HG03060 (cell line): ENCODE results near the gene SEMA4D.
A peak's percentile ranks its signal among the peaks of the same experiment; 100 is the strongest.

Experiments
- ATAC-seq: cut with Tn5 transposase; IDR thresholded peaks from one replicate; pipeline ENCODE4 v1.9.1; 2021; ENCODE audit warnings: low read depth, moderate number of reproducible peaks; ENCODE audit not compliant: unreplicated experiment

Gene SEMA4D

DNA sequence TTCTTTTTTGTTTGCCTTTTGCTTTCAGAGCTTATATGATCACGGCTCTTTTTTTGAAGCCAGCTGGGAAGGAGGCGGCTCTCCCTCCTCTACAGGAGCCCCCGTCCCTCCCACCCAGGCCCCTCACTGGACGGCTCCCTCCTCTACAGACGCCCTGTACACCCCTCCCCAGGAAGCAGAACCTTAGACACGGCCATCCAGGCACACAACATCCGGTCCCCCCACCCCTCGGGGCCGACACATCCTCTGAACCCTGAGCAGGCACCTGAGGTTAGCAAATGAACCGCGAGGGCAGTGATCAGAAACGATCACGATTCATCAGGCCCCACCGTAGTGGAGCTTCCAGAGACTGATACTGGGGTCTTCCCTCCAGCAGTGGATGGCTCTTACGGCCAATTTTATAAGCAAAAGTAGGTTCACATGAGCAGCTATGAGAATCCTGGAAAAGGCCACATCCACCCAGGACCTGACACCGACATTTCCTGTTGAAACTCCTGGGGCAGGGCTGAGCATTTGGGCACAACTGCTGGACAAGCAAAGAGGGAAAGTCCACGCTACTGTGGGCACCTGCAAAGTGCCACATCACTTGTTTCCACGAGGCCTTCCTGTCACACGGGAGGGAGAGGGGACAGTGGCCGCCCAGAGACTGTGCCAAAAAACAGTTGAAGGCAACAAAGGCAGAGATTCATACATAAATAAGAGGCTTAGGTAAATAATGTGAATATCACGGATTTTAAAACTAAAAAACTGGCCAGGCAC is 78.9 kb downstream of the SEMA4D start:
- ATAC-seq: no peak

DNA sequence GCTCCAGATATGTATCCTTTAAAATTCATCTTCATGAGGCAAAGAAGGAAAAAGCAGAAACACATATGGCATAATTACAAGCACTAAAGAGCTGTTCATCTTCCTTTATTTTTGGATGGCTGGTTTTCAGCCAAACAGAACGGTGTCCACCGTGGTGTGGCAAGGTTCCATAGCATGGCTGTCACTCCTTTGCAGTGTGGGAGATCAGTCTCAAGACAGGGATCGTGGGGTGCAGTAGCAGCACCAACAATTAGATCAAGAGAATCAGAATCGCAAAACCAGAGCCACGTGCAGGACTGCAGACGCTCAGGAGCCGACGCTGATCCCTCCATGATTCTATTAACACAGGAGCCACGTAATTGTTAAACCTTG is 79.5 kb downstream of the SEMA4D start:
- no peak for ATAC-seq

DNA sequence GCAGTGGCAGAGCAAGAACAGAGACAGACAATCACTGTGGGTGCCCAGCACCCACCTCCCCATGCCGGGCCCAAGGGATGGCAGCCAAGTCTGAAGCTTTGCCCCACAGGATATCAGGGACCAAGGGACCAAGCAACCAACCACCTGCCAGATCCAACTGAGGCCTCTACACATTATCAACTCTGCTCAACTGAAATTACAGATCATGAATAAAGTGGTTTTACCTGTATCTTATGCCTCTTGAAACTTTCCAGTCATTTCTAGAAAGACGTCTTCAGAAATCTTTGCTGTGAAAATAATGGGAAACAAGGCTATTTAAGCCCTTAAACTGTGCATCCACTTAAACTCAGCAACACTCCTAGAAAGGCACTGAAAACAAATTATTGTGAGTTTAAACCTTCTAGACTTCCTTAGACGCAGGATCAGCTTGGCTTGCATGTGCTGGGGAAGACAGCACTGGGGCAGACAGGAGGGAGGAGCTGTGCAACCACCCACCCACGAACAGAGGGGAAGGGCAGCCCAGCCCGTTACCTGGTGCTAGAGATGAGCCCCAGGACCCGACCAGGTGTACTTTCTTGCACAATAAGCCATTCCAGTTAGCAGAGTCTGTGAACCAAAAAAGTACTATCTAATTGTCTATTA is 80.0 kb downstream of the SEMA4D start:
- ATAC-seq: no peak

DNA sequence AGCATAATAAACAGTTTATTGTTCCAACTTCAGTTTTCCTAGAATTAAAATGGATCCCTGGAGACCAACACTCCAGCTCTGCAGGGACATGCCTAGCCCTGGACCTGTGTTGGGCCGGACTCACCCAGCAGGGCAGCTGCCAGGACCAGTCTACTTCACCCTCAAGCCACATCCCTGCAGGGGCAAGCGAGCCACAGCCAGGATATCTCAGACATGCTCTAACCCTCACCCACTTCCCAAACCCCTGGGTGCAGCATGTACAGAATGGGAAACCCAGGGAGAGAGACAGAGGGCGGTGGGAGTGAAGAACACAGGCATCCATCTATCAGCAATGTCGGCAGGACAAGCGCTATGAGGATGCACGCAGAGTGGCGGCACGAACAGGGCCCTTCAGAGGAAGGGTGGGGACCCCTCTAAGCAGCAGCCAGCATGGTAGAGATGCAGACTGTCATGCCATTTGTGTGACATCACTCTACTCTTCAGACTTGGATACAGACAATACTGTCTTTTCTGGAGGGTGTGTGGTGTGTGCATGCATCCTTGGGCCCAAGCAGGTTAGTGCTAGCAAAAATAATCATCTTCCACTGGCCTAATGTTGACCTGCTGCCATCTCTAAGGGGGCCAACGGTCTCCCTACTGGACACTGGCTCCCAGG is 83.1 kb downstream of the SEMA4D start:
- no peak for ATAC-seq

DNA sequence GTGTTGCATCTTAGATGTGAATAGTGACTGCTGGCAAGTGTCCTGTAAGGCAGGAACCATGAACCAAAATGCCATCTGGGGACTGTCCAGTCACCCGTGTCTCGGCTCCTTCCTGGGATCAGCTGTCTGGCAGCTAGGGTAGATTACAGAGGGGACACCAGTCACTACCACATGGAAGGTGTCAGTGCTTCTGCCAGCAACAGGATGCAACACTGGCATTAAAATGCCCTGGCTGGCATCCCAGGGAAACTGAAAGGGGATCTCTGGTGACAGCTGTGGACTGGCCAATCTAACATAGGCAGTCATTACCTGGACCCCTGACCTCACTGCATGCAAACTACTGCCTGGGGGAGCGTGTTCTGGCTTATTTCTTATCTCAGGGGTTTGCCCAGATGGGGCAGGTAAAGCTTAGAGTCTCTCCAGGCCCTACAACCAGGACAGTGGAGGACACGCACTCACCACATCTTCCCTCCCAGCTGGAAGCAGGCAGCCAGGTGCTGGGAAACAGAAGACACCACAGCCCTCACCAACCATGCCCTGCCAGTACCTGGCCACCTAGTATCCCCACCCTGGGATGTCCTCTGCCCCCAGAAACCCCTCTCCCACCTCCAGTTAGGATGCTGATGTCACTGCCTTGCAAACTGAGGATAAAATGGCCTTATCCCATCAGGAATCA is 83.8 kb downstream of the SEMA4D start:
- ATAC-seq: no peak

DNA sequence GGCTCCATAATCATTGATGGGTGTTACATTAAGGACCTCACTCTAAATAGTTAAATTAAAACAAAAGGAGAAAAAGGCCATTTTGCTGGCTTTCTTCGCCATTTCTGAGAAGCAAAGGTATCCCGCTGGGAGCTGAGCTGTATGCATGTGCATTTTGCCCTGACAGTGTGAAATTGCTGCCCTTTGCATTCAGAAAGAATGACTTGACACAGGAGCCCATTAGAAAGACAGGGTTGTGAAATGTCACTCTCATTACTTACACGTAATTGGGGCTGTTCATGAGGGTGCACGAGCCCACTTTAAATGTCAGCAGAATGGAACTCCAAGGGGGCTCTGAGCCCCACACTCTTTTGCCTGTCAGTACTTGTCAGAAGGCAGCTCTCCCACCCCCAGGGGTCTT is 85.0 kb downstream of the SEMA4D start:
- ATAC-seq: no peak

DNA sequence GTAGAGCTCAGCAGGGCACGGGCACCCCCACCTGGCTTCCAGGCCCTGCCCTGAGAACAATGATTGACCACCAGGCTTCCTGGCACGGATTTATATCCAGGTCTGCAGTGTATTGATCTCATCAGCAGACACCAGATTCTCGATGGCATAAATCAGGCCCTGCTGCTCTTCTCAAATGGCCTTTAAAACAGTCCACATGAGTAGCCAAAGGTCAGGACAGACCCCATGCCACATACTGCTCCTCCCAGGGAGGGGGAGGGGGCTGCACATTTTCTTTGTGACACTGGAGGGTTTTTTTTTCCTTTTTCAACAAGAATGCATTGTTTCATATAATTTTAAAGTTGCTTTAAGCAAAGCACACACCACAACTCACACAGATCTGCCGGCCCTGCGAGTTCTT is 85.4 kb downstream of the SEMA4D start:
- ATAC-seq: no peak

DNA sequence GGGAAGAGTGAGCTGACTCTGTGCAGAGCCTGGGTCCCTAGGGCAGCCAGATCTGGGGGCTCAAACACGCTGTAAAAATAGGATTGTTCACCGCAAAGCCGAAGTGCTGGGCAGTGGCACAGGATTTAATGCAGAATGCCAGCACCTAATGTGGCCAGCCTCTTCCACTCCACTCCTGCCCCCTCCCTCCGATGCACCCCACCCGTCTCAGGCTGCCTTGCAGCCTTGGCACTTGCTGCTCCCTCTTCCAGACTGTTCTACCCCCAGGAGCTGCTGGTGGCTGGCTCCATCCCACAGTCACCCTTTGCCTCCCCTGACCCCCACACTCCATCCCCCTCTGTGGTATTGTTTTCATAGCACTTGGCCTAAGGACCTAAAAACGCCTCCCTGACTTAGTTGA is 86.2 kb downstream of the SEMA4D start:
- no peak for ATAC-seq

DNA sequence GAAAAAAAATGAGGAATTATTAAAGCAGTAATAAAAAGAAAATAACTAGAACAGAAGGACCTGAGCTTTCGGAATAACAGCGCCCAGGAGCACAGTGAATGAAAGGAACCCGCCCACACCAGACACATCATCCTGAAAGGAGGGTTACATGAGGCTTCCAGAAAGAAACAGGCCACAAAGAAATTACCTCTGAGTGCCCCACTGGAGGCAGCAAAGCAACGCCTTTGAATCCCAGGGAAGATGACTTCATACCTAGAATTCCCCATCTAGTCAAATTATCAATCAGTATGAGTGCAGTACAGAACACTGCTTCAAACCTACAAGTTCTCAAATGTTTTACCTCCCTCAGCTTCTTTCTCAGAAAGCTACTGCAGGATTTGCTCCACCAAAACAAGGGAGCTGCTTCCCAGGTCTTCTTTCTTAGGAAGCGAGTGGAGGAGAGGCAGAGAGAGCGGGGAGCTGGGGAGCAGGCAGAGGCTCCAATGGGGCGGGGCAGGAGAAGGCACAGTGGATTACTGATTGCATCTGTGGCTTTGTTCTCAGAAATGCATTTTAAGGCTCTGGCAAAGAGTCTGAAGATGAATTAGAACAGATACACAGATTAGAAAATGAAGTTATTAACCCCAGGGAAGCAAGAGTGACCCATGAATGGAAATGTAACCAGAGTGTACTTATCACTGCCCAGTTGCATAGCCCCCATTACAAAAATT is 87.1 kb downstream of the SEMA4D start:
- peak; percentile 31 for ATAC-seq

DNA sequence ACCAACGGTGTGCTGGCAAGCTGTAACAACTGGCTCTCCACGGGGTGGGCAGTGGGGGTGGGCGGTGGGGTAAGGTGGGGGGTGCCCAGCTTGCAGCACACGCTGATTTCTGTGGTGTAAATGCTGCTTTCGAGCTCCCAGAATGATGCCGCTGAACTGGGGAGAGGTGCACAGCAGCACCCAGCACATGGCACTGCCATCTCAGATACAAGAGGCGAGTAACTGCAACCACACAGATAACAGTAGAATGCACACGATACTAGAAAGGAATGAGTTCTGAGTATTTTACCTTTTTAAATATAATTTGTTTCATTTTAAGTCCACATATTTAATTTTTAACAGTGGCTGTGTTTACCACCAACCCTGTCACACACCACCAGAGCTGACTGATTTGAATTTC is 87.9 kb downstream of the SEMA4D start:
- ATAC-seq: no peak

DNA sequence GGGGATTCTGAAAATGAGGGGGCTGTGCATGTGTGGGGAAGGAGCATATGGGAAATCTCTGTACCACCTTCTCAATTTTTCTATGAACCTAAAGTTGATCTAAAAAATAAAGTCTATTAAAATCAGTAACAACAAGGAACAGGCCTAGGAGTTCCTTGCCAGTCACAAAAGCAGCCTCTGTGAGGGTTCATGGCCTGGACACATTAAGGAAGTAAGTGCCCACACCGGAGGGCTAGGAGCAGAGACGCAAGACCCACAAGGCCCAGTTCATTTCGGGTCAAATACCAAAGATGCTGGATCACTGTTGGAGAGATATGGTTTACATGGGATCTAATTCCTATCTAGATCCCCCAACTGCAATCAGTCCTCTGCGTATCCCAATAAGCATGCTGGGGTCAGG is 88.4 kb downstream of the SEMA4D start:
- ATAC-seq: no peak

DNA sequence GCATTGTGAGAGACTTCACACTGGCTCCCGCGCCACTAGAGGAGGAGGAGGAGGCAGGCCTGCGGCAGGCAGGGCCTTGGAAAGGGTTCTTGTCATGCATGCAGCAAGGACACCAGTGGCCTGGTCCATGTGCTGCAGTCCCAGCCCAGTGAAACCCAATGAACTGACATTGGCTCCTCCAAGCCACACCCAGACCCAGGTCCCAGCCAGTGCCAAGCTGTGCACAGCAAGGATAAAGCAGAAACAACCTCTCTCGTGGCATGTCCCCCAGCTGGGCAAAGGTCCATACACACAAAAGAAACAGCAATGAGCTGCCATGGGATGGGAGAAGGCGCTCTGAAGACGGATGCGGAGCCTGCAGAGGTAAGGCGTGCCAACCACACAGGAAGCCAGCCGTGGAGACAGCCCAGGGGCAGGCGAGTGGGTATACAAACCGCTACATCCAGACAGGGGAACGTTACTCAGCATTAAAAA is 89.2 kb downstream of the SEMA4D start:
- ATAC-seq: no peak

DNA sequence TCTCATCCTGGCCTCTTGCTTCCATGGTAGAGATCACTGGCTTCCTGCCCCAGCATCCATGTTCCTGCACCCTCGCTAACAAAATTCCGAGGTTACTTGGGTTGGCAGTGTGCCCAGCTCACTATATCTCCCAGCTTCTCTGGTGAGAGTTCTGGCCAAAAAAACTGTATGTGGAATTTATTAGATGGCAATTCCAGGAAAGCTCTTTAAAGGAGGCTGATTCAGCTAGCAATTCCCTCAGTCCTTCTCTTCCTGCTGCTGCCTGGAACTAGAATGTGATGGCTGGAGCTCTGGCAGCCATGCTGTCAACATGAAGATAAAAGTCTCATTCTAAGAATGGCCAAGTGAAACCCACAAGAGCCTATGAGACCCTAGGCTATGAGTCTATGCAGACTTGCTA is 90.8 kb downstream of the SEMA4D start:
- ATAC-seq: no peak

DNA sequence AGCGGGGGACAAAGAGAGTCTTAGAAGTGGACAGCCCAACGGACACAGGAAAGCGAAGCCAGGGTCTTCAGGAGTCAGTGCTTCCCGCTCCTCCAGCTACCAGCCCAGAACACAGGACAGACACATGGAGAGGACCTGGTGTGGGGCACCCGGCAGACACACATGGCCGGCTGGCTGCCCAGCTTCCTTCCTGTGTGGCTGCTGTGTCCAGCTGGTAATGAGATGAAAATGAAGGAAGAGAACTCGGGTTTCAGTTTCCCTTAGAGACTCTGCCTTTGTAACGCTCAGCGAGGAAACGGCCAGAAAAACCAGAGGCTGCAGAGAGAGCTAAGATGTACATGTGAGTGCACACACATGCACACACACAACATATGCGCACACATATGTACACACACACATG is 92.1 kb downstream of the SEMA4D start:
- no peak for ATAC-seq

DNA sequence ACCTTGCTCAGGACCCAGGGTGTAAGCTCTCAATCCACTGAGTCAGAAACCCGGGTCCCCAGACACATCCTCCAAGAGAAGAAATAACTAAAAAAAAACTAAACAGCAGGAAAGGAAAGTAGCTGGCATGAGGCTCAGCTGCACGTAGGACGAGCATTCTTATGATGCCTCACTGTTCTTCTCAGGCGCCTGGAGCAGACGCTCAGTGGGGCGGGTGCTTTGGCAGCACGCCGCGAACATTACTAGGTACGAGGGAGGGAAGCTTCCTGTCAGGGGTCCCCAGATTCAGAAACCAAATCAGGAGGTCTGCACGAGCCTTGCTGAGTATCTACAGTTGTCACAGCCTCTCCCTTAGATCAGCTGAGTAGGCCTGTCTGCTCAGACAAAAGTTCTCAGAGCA is 93.8 kb downstream of the SEMA4D start:
- no peak for ATAC-seq

DNA sequence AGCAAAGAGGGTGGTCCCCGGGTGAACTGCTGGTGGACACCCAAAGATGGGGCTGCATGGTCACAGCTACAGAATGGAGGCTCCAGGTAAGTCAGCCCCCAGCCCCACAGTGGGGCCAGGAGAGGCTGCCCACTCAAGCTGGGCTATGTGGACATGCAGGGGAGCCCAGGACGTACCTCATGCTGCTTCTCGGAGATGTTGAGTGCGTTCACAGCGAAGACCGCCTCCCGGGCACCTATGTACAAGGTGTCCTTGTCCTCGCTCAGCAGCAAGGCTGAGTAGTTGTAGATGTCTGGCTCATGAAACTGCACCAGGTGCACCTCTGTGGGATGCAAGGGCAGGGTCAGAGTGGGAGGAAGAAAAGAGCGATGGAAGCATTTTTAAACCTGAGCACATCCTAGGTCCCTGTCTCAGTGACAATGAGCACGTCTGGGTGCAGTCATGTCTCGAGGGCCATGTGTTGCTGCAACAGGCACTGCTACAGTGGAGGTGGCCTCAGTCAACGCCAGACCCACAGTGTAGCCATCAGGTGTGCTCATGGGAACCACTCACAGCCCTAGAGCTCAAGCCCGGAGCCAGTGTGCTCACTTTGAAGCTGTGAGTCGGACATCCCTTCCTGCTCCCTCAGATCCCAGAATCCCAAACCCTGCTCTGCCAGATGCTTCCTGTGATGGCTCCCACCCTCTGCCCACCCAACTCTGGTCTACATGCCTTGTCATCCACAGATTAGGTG is 95.1 kb downstream of the SEMA4D start:
- no peak for ATAC-seq

DNA sequence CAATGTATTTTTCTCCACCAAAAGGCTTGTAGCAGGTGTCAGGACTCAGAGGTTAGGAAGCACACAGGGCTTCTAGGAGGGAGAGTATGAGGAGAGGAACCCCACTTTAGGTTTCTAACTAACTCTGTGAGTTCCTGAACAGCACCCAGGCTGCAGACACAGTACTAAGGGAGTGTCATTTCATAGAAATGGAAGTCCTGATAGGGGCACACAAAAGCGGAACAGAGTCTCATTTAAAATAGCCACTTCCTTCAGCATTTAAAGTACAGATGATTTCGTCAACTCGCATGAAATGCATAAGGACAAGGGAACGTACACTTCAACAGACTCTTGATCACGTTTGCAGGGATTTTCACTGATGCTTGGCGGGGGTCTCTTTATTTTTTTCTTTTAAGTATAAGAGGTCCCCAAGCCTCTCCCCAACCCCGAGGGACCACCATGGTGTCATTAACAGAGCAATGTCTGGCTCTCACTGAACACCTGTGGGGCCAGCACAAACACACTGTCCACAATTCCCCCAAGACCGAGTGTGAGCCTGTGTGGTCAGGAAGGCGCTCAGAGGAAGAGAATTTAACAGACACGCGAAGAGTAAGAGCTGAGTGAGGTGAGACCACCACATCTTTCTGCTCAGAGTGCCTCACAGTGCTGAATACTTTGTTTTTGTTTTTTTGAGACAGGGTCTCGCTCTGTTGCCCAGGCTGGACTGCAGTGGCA is 97.4 kb downstream of the SEMA4D start:
- ATAC-seq: peak; percentile 66

DNA sequence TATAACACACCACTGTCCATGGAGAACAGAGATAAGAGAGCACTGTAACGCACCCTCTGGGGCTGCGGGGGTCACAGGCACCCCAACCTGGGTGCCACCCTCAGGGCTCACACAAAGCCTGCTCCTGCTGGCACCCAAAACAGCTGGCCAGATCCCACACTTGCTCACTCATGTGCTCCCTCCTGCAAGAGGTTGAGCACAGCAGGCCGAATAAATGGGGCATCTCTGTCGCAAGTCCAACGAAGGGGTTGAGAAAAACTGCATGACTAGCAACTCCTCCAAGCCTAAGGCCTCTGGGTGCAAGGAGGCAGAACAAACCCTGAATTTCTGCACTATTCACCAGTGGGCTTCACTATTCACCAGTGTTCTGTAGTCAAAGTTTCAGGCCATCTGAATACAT is 99.3 kb downstream of the SEMA4D start:
- ATAC-seq: no peak

DNA sequence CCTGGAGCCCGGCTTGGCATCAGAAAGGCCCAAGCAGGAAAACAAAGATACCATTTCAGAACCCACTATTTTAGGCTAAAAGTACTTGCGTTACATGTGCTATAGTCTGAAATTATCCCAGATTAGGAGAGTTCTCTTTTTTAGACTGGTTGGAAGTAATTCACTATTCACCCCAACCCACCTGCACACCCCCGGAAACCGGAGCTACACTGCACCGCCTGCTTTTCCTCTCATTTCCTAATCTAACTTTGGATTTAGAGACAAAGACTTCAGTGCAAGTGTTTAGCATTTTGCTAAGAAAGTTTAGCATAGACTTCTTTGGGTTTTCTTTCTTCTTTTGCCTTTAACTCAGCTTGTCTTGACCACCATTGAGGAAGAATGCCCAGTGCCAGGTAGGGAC is 100.4 kb downstream of the SEMA4D start:
- ATAC-seq: no peak
